ENCODE measurements around the gene DLEC1.

DNA sequence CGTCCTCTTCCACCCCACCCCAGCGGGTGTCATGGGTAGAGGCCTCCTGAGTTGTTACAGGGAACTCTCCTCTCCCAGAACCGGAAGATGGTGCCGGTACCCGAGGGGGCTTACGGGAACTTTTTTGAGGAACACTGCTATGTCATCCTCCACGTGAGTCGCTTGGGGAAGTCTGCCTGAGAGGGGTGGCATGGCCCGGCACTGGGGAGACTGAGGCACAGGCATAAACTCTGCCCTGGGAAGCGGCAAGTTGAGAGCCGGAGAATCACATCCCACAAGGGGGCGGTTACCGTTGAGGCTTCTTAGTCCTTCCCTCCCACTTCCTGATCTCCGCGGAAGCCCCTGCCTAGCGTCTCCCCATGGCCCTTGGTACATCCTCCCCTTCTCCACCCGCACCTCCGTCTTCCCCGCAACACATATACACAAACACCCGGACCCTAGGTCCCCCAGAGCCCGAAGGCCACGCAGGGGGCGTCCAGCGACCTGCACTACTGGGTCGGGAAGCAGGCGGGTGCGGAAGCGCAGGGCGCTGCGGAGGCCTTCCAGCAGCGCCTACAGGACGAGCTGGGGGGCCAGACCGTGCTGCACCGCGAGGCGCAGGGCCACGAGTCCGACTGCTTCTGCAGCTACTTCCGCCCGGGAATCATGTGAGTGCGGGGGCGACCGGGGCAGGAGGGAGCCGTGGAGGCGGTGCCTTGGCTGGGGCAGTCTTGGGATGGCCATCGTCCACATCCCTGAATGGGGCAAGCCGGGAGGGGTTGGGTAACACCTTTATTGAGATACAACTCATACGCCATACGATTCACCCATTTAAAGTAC lies 45.0 kb upstream of the DLEC1 start:
- TF ChIP-seq, protein P1, sequence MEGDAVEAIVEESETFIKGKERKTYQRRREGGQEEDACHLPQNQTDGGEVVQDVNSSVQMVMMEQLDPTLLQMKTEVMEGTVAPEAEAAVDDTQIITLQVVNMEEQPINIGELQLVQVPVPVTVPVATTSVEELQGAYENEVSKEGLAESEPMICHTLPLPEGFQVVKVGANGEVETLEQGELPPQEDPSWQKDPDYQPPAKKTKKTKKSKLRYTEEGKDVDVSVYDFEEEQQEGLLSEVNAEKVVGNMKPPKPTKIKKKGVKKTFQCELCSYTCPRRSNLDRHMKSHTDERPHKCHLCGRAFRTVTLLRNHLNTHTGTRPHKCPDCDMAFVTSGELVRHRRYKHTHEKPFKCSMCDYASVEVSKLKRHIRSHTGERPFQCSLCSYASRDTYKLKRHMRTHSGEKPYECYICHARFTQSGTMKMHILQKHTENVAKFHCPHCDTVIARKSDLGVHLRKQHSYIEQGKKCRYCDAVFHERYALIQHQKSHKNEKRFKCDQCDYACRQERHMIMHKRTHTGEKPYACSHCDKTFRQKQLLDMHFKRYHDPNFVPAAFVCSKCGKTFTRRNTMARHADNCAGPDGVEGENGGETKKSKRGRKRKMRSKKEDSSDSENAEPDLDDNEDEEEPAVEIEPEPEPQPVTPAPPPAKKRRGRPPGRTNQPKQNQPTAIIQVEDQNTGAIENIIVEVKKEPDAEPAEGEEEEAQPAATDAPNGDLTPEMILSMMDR (conservative IDR thresholded peaks at IDR 0.05 in 1 of 2, IDR thresholded peaks at IDR 0.05 in 1 of 2; ENCODE audit: low read depth in 1 of 2, low read length in 2 of 2), result peak in 1 of 2 donors; percentile 3
- TF ChIP-seq EZH2 (IDR thresholded peaks at IDR 0.05; ENCODE audit: low read length, missing control alignments), result no peak
